HCT116 (cell line): Measurements from ENCODE around the gene TMEM45A. TPM values are rescaled to one million over a fixed set of nuclear protein-coding genes. Genes with fewer than 3 reads are reported as not detected.

Source experiments
- ATAC-seq: fragments of 200-7000 bp; cut with Tn5 transposase; 2 replicates; pipeline ENCODE4 v1.9.1; 2020; ENCODE audit warnings: mild to moderate bottlenecking, moderate library complexity
- BruUV-seq: library from RNA; stranded (reverse); fragments of 400-500 nt; replicated peaks from 2 replicates; lab custom pipeline; 2021; lab: Mats Ljungman, UMichigan
- CTCF ChIA-PET: fragments of 300-600 bp; sonication (Branson Sonifier 250); formaldehyde crosslinking; loops from one replicate; lab custom pipeline; 2021; ENCODE audit warnings: antibody characterized with exemption; lab: Charles Lee
- POLR2A ChIA-PET: fragments of 300-600, 350-600 bp; sonication (Branson Sonifier 250); formaldehyde crosslinking; loops from one replicate; lab custom pipeline; 2021; ENCODE audit warnings: antibody characterized with exemption; lab: Charles Lee
- RAD21 ChIA-PET, 2 experiments: fragments of 300-600 bp; sonication (Branson Sonifier 250); formaldehyde crosslinking; loops; one replicate each; lab custom pipeline; 2023; ENCODE audit warnings: low total read pairs in 2 of 2; ENCODE audit not compliant: uncharacterized antibody in 2 of 2, unreplicated experiment in 2 of 2, low non-redundant PET in 1 of 2; lab: Charles Lee
- DNase-seq: peaks from one replicate; pipeline ENCODE4 v3.0.0-alpha.2; 2010; ENCODE audit warnings: low read depth, low spot score
- H2AFZ ChIP-seq: fragments of 200-600 bp; shearing (Covaris generic), sonication (generic); 2 replicates; pipeline ENCODE4 v1.6.1; 2017; ENCODE audit warnings: low read depth, mixed run types, mixed read lengths, antibody characterized with exemption, low read length; ENCODE audit not compliant: poor library complexity, severe bottlenecking
- H3K27ac ChIP-seq: 2 replicates; pipeline ENCODE4 v1.5.1; 2012; ENCODE audit warnings: low read depth, low read length
- H3K27me3 ChIP-seq: fragments of 200-600 bp; sonication (generic); 2 replicates; pipeline ENCODE4 v1.6.1; 2016; ENCODE audit warnings: mixed run types, low read length, mixed read lengths; ENCODE audit not compliant: insufficient read depth
- H3K36me3 ChIP-seq, 2 experiments: fragments of 200-500 bp in 1 of 2; fragments of 200-600 bp in 1 of 2; sonication (Bioruptor generic) in 1 of 2; sonication (generic) in 1 of 2; 2 replicates each; pipeline versions ENCODE4 v1.5.1 to v1.6.1; 2014 to 2016; ENCODE audit warnings: low read length in 2 of 2, inconsistent platforms in 1 of 2, mixed read lengths in 1 of 2, mixed run types in 1 of 2; ENCODE audit not compliant: insufficient read depth in 2 of 2, control insufficient read depth in 1 of 2
- H3K4me1 ChIP-seq, 2 experiments: fragments of 200-600 bp in 1 of 2; sonication (generic) in 1 of 2; 2 replicates each; pipeline versions ENCODE4 v1.5.1 to v1.6.1; 2012 to 2017; ENCODE audit warnings: low read length in 2 of 2, inconsistent platforms in 1 of 2, mild to moderate bottlenecking in 1 of 2, mixed read lengths in 1 of 2, mixed run types in 1 of 2, moderate library complexity in 1 of 2; ENCODE audit not compliant: insufficient read depth in 2 of 2, control insufficient read depth in 1 of 2
- H3K4me2 ChIP-seq: fragments of 200-600 bp; sonication (generic); 2 replicates; pipeline ENCODE4 v1.6.1; 2017; ENCODE audit warnings: mixed run types, low read length, mixed read lengths
- H3K4me3 ChIP-seq, 2 experiments: fragments of 200-600 bp in 1 of 2; sonication (generic) in 1 of 2; replicated peaks in 1 of 2; 2 replicates each; pipeline ENCODE4 v1.5.1; 2011 to 2016; ENCODE audit warnings: low read length in 2 of 2, control low read depth in 1 of 2, low read depth in 1 of 2, mild to moderate bottlenecking in 1 of 2, mixed read lengths in 1 of 2, mixed run types in 1 of 2
- H3K79me2 ChIP-seq: fragments of 200-600 bp; sonication (generic); 2 replicates; pipeline ENCODE4 v1.6.1; 2017; ENCODE audit warnings: mild to moderate bottlenecking, mixed run types, low read length, moderate library complexity, mixed read lengths; ENCODE audit not compliant: insufficient read depth
- H3K9ac ChIP-seq: fragments of 200-600 bp; sonication (generic); 2 replicates; pipeline ENCODE4 v1.6.1; 2016; ENCODE audit warnings: low read length, mixed read lengths
- H3K9me2 ChIP-seq: fragments of 200-600 bp; sonication (generic), shearing (Covaris generic); 2 replicates; pipeline ENCODE4 v1.6.1; 2017; ENCODE audit warnings: mixed run types, mild to moderate bottlenecking, moderate library complexity; ENCODE audit not compliant: insufficient read depth
- H3K9me3 ChIP-seq, 2 experiments: fragments of 200-500 bp in 1 of 2; fragments of 200-600 bp in 1 of 2; sonication (Bioruptor generic) in 1 of 2; sonication (generic) in 1 of 2; 2 replicates each; pipeline ENCODE4 v1.6.1; 2014 to 2017; ENCODE audit warnings: low read length in 2 of 2, mixed read lengths in 2 of 2, inconsistent platforms in 1 of 2, low read depth in 1 of 2, mild to moderate bottlenecking in 1 of 2, mixed run types in 1 of 2, moderate library complexity in 1 of 2; ENCODE audit not compliant: control insufficient read depth in 1 of 2, insufficient read depth in 1 of 2
- H4K20me1 ChIP-seq: fragments of 200-600 bp; sonication (generic), shearing (Covaris generic); 2 replicates; pipeline ENCODE4 v1.6.1; 2017; ENCODE audit warnings: mixed run types, mild to moderate bottlenecking, moderate library complexity; ENCODE audit not compliant: insufficient read depth
- CBX3 ChIP-seq: IDR thresholded peaks from 2 replicates; pipeline ENCODE4 v1.6.1; 2012; ENCODE audit warnings: low read depth
- CEBPB ChIP-seq: IDR thresholded peaks from 2 replicates; pipeline ENCODE4 v1.6.1; 2012; ENCODE audit warnings: low read depth
- EGR1 ChIP-seq: IDR thresholded peaks from 2 replicates; pipeline ENCODE4 v1.6.1; 2012; ENCODE audit warnings: low read depth
- ELF1 ChIP-seq: IDR thresholded peaks from 2 replicates; pipeline ENCODE4 v1.6.1; 2012; ENCODE audit warnings: low read depth, borderline replicate concordance
- EZH2 ChIP-seq: fragments of 200-600 bp; sonication (generic); IDR thresholded peaks from 2 replicates; pipeline ENCODE4 v1.6.1; 2017; ENCODE audit warnings: antibody characterized with exemption, mixed run types
- EZH2phosphoT487 ChIP-seq: fragments of 200-600 bp; IDR thresholded peaks from 2 replicates; pipeline ENCODE4 v1.6.1; 2018; ENCODE audit warnings: antibody characterized with exemption, borderline replicate concordance
- JUND ChIP-seq: IDR thresholded peaks from 2 replicates; pipeline ENCODE4 v1.6.1; 2012
- POLR2A ChIP-seq: IDR thresholded peaks from 2 replicates; pipeline ENCODE4 v1.7.0; 2011; ENCODE audit warnings: borderline replicate concordance; ENCODE audit not compliant: insufficient read depth, insufficient read length; ENCODE audit errors: extremely low read depth
- RAD21 ChIP-seq: IDR thresholded peaks from 2 replicates; pipeline ENCODE4 v1.6.1; 2012; ENCODE audit warnings: low read depth, mild to moderate bottlenecking
- SIN3A ChIP-seq: IDR thresholded peaks from 2 replicates; pipeline ENCODE4 v1.6.1; 2012; ENCODE audit warnings: low read depth
- SP1 ChIP-seq: IDR thresholded peaks from 2 replicates; pipeline ENCODE4 v1.6.1; 2012; ENCODE audit warnings: low read depth
- SRF ChIP-seq: IDR thresholded peaks from 2 replicates; pipeline ENCODE4 v1.6.1; 2012; ENCODE audit warnings: low read depth
- ZNF274 ChIP-seq: fragments of 200-500 bp; sonication (Bioruptor generic); IDR thresholded peaks from 2 replicates; pipeline ENCODE4 v1.6.1; 2014; ENCODE audit warnings: mild to moderate bottlenecking, low read depth, low read length, inconsistent platforms
- intact Hi-C: fragments of 100-400 bp; cut with micrococcal nuclease; formaldehyde crosslinking; loops from 2 replicates; pipeline ENCODE4 v1.10.0; 2022
- total RNA-seq: library from RNA; stranded (reverse); gene quantifications from one replicate; pipeline ENCODE4 v1.2.1, GENCODE V29; 2021; ENCODE audit not compliant: unreplicated experiment
- TF ChIP-seq, protein P1 (sequence below): IDR thresholded peaks from 2 replicates; pipeline ENCODE4 v1.6.1; 2011; ENCODE audit warnings: mild to moderate bottlenecking, low read length, moderate library complexity; ENCODE audit not compliant: insufficient replicate concordance; ENCODE audit errors: extremely low read depth
- TF ChIP-seq, protein P2 (sequence below), 3 experiments: fragments of 200-600 bp in 1 of 3; sonication (generic) in 1 of 3; IDR thresholded peaks in 2 of 3; conservative IDR thresholded peaks in 1 of 3; 2 replicates each; pipeline ENCODE4 v1.5.1; 2012 to 2017; ENCODE audit warnings: low read depth in 2 of 3, low read length in 2 of 3, antibody characterized with exemption in 1 of 3, borderline replicate concordance in 1 of 3, control low read depth in 1 of 3, mild to moderate bottlenecking in 1 of 3, mixed read lengths in 1 of 3, mixed run types in 1 of 3, moderate library complexity in 1 of 3; ENCODE audit not compliant: insufficient read depth in 1 of 3
- TF ChIP-seq, protein P3 (sequence below): IDR thresholded peaks from 2 replicates; pipeline ENCODE4 v1.6.1; 2012; ENCODE audit warnings: low read depth

The TMEM45A gene
- total RNA-seq, 1 experiment from 2014 or later = 5.0 TPM

DNA sequence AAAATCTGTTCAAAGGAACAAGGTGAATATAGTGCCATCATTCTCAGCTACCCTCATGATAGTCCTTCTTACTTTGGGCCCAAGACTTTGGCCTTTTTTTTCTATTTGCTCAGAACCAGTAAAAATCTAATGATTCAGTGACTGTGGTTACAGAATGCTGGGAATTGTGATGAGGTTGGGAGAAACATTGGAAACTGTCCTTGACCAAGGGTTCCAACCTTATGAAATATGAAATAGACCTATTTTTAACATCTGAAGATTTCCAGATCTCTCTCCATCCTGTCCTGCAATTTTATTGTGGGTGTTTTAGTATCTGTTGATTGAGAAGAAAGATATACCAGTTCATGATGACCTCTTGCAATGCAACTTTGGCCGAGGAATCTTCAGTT lies 34.9 kb downstream of the TMEM45A start:
- no TSS peak for BruUV-seq
- peaks cover 0 to 11% of the 10 kb centered on the region in 2 experiments; a peak in 2 of 4 replicates for H3K4me1 ChIP-seq
- no peaks in the 10 kb centered on the region for H3K9me2 ChIP-seq
- ChIA-PET CTCF (no interaction called here), RAD21 (no interaction called here), POLR2A (no interaction called here)
- H3K36me3 ChIP-seq = no peaks in the 10 kb centered on the region
- no peaks in the 10 kb centered on the region for H3K79me2 ChIP-seq
- DNase-seq (no peak), ATAC-seq (no peak)
- no peaks in the 10 kb centered on the region for H3K27me3 ChIP-seq
- H3K9ac ChIP-seq = no peak overlapping the region
- no peak overlapping the region for H3K27ac ChIP-seq
- H2AFZ ChIP-seq = no peak overlapping the region
- H3K4me2 ChIP-seq = no peak overlapping the region
- intact Hi-C loops = no loop called here
- no peak overlapping the region for H3K4me3 ChIP-seq
- H3K9me3 ChIP-seq = no peaks in the 10 kb centered on the region
- TF ChIP-seq CEBPB (no peak), CBX3 (no peak), JUND (no peak), SIN3A (no peak), SP1 (no peak), EGR1 (no peak), EZH2phosphoT487 (no peak), POLR2A (no peak), RAD21 (no peak), ZNF274 (no peak), SRF (no peak), EZH2 (no peak), ELF1 (no peak)
- TF ChIP-seq, protein P1, sequence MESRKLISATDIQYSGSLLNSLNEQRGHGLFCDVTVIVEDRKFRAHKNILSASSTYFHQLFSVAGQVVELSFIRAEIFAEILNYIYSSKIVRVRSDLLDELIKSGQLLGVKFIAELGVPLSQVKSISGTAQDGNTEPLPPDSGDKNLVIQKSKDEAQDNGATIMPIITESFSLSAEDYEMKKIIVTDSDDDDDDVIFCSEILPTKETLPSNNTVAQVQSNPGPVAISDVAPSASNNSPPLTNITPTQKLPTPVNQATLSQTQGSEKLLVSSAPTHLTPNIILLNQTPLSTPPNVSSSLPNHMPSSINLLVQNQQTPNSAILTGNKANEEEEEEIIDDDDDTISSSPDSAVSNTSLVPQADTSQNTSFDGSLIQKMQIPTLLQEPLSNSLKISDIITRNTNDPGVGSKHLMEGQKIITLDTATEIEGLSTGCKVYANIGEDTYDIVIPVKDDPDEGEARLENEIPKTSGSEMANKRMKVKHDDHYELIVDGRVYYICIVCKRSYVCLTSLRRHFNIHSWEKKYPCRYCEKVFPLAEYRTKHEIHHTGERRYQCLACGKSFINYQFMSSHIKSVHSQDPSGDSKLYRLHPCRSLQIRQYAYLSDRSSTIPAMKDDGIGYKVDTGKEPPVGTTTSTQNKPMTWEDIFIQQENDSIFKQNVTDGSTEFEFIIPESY = no peak
- TF ChIP-seq, protein P2, sequence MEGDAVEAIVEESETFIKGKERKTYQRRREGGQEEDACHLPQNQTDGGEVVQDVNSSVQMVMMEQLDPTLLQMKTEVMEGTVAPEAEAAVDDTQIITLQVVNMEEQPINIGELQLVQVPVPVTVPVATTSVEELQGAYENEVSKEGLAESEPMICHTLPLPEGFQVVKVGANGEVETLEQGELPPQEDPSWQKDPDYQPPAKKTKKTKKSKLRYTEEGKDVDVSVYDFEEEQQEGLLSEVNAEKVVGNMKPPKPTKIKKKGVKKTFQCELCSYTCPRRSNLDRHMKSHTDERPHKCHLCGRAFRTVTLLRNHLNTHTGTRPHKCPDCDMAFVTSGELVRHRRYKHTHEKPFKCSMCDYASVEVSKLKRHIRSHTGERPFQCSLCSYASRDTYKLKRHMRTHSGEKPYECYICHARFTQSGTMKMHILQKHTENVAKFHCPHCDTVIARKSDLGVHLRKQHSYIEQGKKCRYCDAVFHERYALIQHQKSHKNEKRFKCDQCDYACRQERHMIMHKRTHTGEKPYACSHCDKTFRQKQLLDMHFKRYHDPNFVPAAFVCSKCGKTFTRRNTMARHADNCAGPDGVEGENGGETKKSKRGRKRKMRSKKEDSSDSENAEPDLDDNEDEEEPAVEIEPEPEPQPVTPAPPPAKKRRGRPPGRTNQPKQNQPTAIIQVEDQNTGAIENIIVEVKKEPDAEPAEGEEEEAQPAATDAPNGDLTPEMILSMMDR (IDR thresholded peaks at IDR 0.05 in 2 of 3, conservative IDR thresholded peaks at IDR 0.05 in 1 of 3; ENCODE audit: borderline replicate concordance in 1 of 3, insufficient read depth in 1 of 3, low read depth in 2 of 3, low read length in 2 of 3) = no peak
- TF ChIP-seq, protein P3, sequence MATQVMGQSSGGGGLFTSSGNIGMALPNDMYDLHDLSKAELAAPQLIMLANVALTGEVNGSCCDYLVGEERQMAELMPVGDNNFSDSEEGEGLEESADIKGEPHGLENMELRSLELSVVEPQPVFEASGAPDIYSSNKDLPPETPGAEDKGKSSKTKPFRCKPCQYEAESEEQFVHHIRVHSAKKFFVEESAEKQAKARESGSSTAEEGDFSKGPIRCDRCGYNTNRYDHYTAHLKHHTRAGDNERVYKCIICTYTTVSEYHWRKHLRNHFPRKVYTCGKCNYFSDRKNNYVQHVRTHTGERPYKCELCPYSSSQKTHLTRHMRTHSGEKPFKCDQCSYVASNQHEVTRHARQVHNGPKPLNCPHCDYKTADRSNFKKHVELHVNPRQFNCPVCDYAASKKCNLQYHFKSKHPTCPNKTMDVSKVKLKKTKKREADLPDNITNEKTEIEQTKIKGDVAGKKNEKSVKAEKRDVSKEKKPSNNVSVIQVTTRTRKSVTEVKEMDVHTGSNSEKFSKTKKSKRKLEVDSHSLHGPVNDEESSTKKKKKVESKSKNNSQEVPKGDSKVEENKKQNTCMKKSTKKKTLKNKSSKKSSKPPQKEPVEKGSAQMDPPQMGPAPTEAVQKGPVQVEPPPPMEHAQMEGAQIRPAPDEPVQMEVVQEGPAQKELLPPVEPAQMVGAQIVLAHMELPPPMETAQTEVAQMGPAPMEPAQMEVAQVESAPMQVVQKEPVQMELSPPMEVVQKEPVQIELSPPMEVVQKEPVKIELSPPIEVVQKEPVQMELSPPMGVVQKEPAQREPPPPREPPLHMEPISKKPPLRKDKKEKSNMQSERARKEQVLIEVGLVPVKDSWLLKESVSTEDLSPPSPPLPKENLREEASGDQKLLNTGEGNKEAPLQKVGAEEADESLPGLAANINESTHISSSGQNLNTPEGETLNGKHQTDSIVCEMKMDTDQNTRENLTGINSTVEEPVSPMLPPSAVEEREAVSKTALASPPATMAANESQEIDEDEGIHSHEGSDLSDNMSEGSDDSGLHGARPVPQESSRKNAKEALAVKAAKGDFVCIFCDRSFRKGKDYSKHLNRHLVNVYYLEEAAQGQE = no peak
- TF ChIP-seq, all 23 proteins: peak for 0
- H4K20me1 ChIP-seq = no peaks in the 10 kb centered on the region
